H1 (cell line): ENCODE results near the gene CMC4. TPM values are rescaled to one million over a fixed set of nuclear protein-coding genes. Genes with fewer than 3 reads are reported as not detected.

Source experiments
- CTCF ChIA-PET: fragments of 300-600 bp; sonication (Branson Sonifier 250); formaldehyde crosslinking; loops from one replicate; lab custom pipeline; 2021; ENCODE audit not compliant: partially characterized antibody; lab: Charles Lee
- POLR2A ChIA-PET: fragments of 300-600 bp; sonication (Branson Sonifier 250); formaldehyde crosslinking; loops from one replicate; lab custom pipeline; 2021; ENCODE audit warnings: inconsistent platforms; ENCODE audit not compliant: partially characterized antibody; lab: Charles Lee
- DNase-seq, 2 experiments: peaks; one replicate each; pipeline versions ENCODE4 v3.0.0 to v3.0.0-alpha.2; 2010 to 2022; ENCODE audit warnings: low spot score in 2 of 2, low read depth in 1 of 2, mixed read lengths in 1 of 2
- FAIRE-seq: peaks from 2 replicates; lab custom pipeline; 2011; peaks lifted over from hg19 to GRCh38; lab: Jason Lieb, UNC
- H2AFZ ChIP-seq: 2 replicates; pipeline ENCODE4 v1.8.1; 2012; ENCODE audit warnings: low read length, inconsistent platforms
- H2AK5ac ChIP-seq: 2 replicates; pipeline ENCODE4 v1.6.1; 2013; ENCODE audit warnings: low read depth, low read length
- H2BK120ac ChIP-seq: replicated peaks from 2 replicates; pipeline ENCODE3; 2013; ENCODE audit warnings: low read depth, low read length, inconsistent platforms
- H2BK12ac ChIP-seq: 2 replicates; pipeline ENCODE4 v1.6.1; 2013; ENCODE audit warnings: low read depth, low read length
- H2BK15ac ChIP-seq: 2 replicates; pipeline ENCODE4 v1.6.1; 2013; ENCODE audit warnings: low read length
- H2BK20ac ChIP-seq: 2 replicates; pipeline ENCODE4 v1.6.1; 2013; ENCODE audit warnings: low read length
- H2BK5ac ChIP-seq: 2 replicates; pipeline ENCODE4 v1.6.1; 2013; ENCODE audit warnings: low read depth, low read length
- H3K14ac ChIP-seq: 2 replicates; pipeline ENCODE4 v1.6.1; 2013; ENCODE audit warnings: inconsistent platforms; ENCODE audit not compliant: insufficient read length
- H3K18ac ChIP-seq: 2 replicates; pipeline ENCODE4 v1.6.1; 2013; ENCODE audit warnings: low read length; ENCODE audit errors: extremely low read depth
- H3K23ac ChIP-seq: 2 replicates; pipeline ENCODE4 v1.6.1; 2013; ENCODE audit warnings: inconsistent platforms; ENCODE audit not compliant: insufficient read length
- H3K23me2 ChIP-seq: 2 replicates; pipeline ENCODE4 v1.6.1; 2013; ENCODE audit warnings: low read depth, low read length
- H3K27ac ChIP-seq: 2 replicates; pipeline ENCODE4 v1.6.1; 2011; ENCODE audit warnings: low read depth, low read length, inconsistent platforms
- H3K27me3 ChIP-seq, 4 experiments: replicated peaks in 1 of 4; 1 replicate in 1 of 4; 2 replicates in 3 of 4; pipeline versions ENCODE4 v1.6.1 to v1.8.1; 2011 to 2013; ENCODE audit warnings: low read length in 3 of 4, mild to moderate bottlenecking in 3 of 4, inconsistent platforms in 2 of 4, mixed read lengths in 2 of 4, moderate library complexity in 1 of 4; ENCODE audit not compliant: control insufficient read depth in 3 of 4, insufficient read depth in 3 of 4; ENCODE audit errors: extremely low read depth in 1 of 4
- H3K36me3 ChIP-seq, 4 experiments: 2 replicates each; pipeline versions ENCODE4 v1.6.1 to v1.8.1; 2011 to 2013; ENCODE audit warnings: mild to moderate bottlenecking in 4 of 4, low read length in 3 of 4, moderate library complexity in 2 of 4, control low read depth in 1 of 4, inconsistent platforms in 1 of 4; ENCODE audit not compliant: insufficient read depth in 4 of 4, control insufficient read depth in 2 of 4
- H3K4ac ChIP-seq: replicated peaks from 2 replicates; pipeline ENCODE3; 2013; ENCODE audit warnings: low read length, low read depth, mixed read lengths, inconsistent platforms; ENCODE audit not compliant: insufficient read length
- H3K4me1 ChIP-seq, 4 experiments: replicated peaks in 1 of 4; 1 replicate in 1 of 4; 2 replicates in 3 of 4; pipeline versions ENCODE4 v1.6.1 to v1.8.1; 2011 to 2013; ENCODE audit warnings: low read length in 3 of 4, inconsistent platforms in 2 of 4, mixed read lengths in 1 of 4; ENCODE audit not compliant: insufficient read depth in 4 of 4, control insufficient read depth in 3 of 4
- H3K4me2 ChIP-seq, 2 experiments: 2 replicates each; pipeline versions ENCODE4 v1.6.1 to v1.8.1; 2011 to 2013; ENCODE audit warnings: low read depth in 2 of 2, low read length in 2 of 2, control low read depth in 1 of 2, inconsistent platforms in 1 of 2, mild to moderate bottlenecking in 1 of 2; ENCODE audit not compliant: insufficient read depth in 1 of 2
- H3K4me3 ChIP-seq, 4 experiments: fragments of 200-600, 300-600 bp in 1 of 4; sonication (generic), shearing (Covaris generic), sonication (Bioruptor Twin) in 1 of 4; 2 replicates each; pipeline versions ENCODE4 v1.5.1 to v1.8.1; 2011 to 2016; ENCODE audit warnings: low read length in 4 of 4, low read depth in 3 of 4, control low read depth in 2 of 4, inconsistent platforms in 2 of 4, mild to moderate bottlenecking in 2 of 4, mixed read lengths in 1 of 4, moderate library complexity in 1 of 4; ENCODE audit not compliant: insufficient read depth in 2 of 4; ENCODE audit errors: extremely low read depth in 1 of 4
- H3K56ac ChIP-seq: replicated peaks from 2 replicates; pipeline ENCODE3; 2013; ENCODE audit warnings: low read depth, mild to moderate bottlenecking, mixed read lengths, low read length, inconsistent platforms; ENCODE audit not compliant: insufficient read length
- H3K79me1 ChIP-seq: 2 replicates; pipeline ENCODE4 v1.6.1; 2013; ENCODE audit warnings: low read depth, low read length, control low read depth
- H3K79me2 ChIP-seq, 2 experiments: 2 replicates each; pipeline versions ENCODE4 v1.6.1 to v1.8.1; 2012 to 2013; ENCODE audit warnings: low read length in 2 of 2, mild to moderate bottlenecking in 2 of 2, inconsistent platforms in 1 of 2; ENCODE audit not compliant: insufficient read depth in 2 of 2, control insufficient read depth in 1 of 2
- H3K9ac ChIP-seq, 4 experiments: replicated peaks in 1 of 4; 1 replicate in 1 of 4; 2 replicates in 3 of 4; pipeline versions ENCODE4 v1.6.1 to v1.8.1; 2011 to 2013; ENCODE audit warnings: low read depth in 3 of 4, low read length in 3 of 4, control low read depth in 2 of 4, mild to moderate bottlenecking in 2 of 4, moderate library complexity in 2 of 4, inconsistent platforms in 1 of 4; ENCODE audit errors: extremely low read depth in 1 of 4
- H3K9me3 ChIP-seq, 2 experiments: 2 replicates each; pipeline versions ENCODE4 v1.6.1 to v1.8.1; 2012 to 2013; ENCODE audit warnings: mild to moderate bottlenecking in 2 of 2, moderate library complexity in 2 of 2, control low read depth in 1 of 2, inconsistent platforms in 1 of 2, low read depth in 1 of 2, low read length in 1 of 2, mixed read lengths in 1 of 2; ENCODE audit not compliant: insufficient read depth in 2 of 2
- H4K20me1 ChIP-seq, 2 experiments: replicated peaks in 1 of 2; 2 replicates each; pipeline versions ENCODE3 to v1.8.1; 2011 to 2013; ENCODE audit warnings: inconsistent platforms in 2 of 2, low read length in 2 of 2, mild to moderate bottlenecking in 1 of 2; ENCODE audit not compliant: insufficient read depth in 2 of 2, control insufficient read depth in 1 of 2
- H4K5ac ChIP-seq: 2 replicates; pipeline ENCODE4 v1.6.1; 2013; ENCODE audit warnings: low read length, low read depth, mixed read lengths, inconsistent platforms; ENCODE audit not compliant: insufficient read length
- H4K8ac ChIP-seq: 2 replicates; pipeline ENCODE4 v1.8.0; 2013; ENCODE audit warnings: mild to moderate bottlenecking, moderate library complexity, low read length, inconsistent platforms; ENCODE audit not compliant: insufficient read depth; ENCODE audit errors: extremely low read depth
- H4K91ac ChIP-seq: replicated peaks from 2 replicates; pipeline ENCODE3; 2013; ENCODE audit warnings: low read length, mixed read lengths, inconsistent platforms; ENCODE audit not compliant: insufficient read length
- ASH2L ChIP-seq: fragments of 200-600, 300-600 bp; sonication (generic); IDR thresholded peaks from one replicate; pipeline ENCODE4 v1.7.1; 2017; ENCODE audit warnings: low read length
- CBX8 ChIP-seq: fragments of 300-800, 300-1000 bp; sonication (generic); IDR thresholded peaks from 2 replicates; pipeline ENCODE4 v1.7.1; 2016; ENCODE audit warnings: low read depth, low read length, borderline replicate concordance
- E2F6 ChIP-seq: IDR thresholded peaks from 2 replicates; pipeline ENCODE4 v1.6.1; 2012; ENCODE audit warnings: inconsistent platforms
- EZH2 ChIP-seq: fragments of 200-600 bp; sonication (generic); IDR thresholded peaks from 2 replicates; pipeline ENCODE4 v1.7.1; 2012; ENCODE audit warnings: low read depth, mild to moderate bottlenecking, moderate library complexity, low read length, inconsistent platforms; ENCODE audit not compliant: severe bottlenecking
- FOSL1 ChIP-seq: IDR thresholded peaks from 2 replicates; pipeline ENCODE4 v1.6.1; 2011; ENCODE audit warnings: mild to moderate bottlenecking, low read depth, low read length, moderate library complexity; ENCODE audit not compliant: insufficient read depth
- POU5F1 ChIP-seq: IDR thresholded peaks from 2 replicates; pipeline ENCODE4 v1.6.1; 2011; ENCODE audit warnings: low read depth, mild to moderate bottlenecking, low read length, moderate library complexity
- SAP30 ChIP-seq: fragments of 300-600 bp; sonication (generic); IDR thresholded peaks from 2 replicates; pipeline ENCODE4 v1.7.1; 2012; ENCODE audit warnings: low read length, moderate library complexity, mild to moderate bottlenecking, inconsistent platforms; ENCODE audit not compliant: insufficient read depth, insufficient replicate concordance
- SIX5 ChIP-seq: IDR thresholded peaks from 2 replicates; pipeline ENCODE4 v1.6.1; 2011; ENCODE audit warnings: mild to moderate bottlenecking, low read depth, low read length
- SP1 ChIP-seq: IDR thresholded peaks from 2 replicates; pipeline ENCODE4 v1.6.1; 2011; ENCODE audit warnings: low read depth, low read length
- TAF1 ChIP-seq: IDR thresholded peaks from 2 replicates; pipeline ENCODE4 v1.6.1; 2011; ENCODE audit warnings: mild to moderate bottlenecking, low read depth, low read length
- TBP ChIP-seq: IDR thresholded peaks from 2 replicates; pipeline ENCODE4 v1.6.1; 2011; ENCODE audit warnings: low read depth, low read length, improper control_type of control experiment
- WGBS, 2 experiments: shearing (Covaris generic) in 1 of 2; methylation state at CpG; one replicate each; pipeline versions ENCODE4 v1.1.6 to v1.1.7; 2013 to 2015; ENCODE audit warnings: low lambda C conversion rate in 2 of 2, mixed read lengths in 2 of 2, inconsistent platforms in 1 of 2, low coverage in 1 of 2, missing lambda C conversion rate in 1 of 2; ENCODE audit not compliant: insufficient replicate concordance in 2 of 2, insufficient coverage in 1 of 2, insufficient read length in 1 of 2; ENCODE audit errors: extremely low coverage in 1 of 2, missing lambda C conversion rate in 1 of 2; 5-methylcytosine and 5-hydroxymethylcytosine counted together
- polyA plus RNA-seq, 7 experiments: library from polyadenylated mRNA; depleted of rRNA in 3 of 7; stranded (reverse) in 5 of 7; unstranded in 2 of 7; fragments of >200 nt in 5 of 7; fragments of 200-250 nt in 2 of 7; gene quantifications; 1 replicate in 5 of 7; 2 replicates in 1 of 7; 4 replicates in 1 of 7; pipeline versions ENCODE4 v1.2.1 to v1.2.3, GENCODE V29; 2011 to 2013; ENCODE audit warnings: missing spikeins in 2 of 7, mixed read lengths in 2 of 7
- total RNA-seq: library from RNA; stranded (reverse); fragmentation: NEBNext Ultra II Directional; extraction: Animal tissue kit (Norgen Biotek cat#: 25700); gene quantifications from 2 replicates; pipeline ENCODE4 v1.2.1, GENCODE V29; 2021

Gene CMC4
- total and polyA plus RNA-seq, 2 of the 8 experiments (the other 6 are each of a cell fraction or from before 2014, with no cell fraction given): 6.0 to 8.8 TPM

GRCh38 chrX:155026420-155026726, 44.6 kb downstream of the CMC4 start:
- DNase-seq (no peak), FAIRE-seq (no peak)
- H3K36me3 ChIP-seq: no peaks in the 10 kb centered on the region
- H3K23ac ChIP-seq: no peak overlapping the region
- no peak overlapping the region for H3K14ac ChIP-seq
- WGBS, 2 experiments: 5% methylated on average over 7 of the region's 16 CpGs; no CpG with 5 or more reads in 1 of the 2 experiments
- no peak overlapping the region for H3K56ac ChIP-seq
- H3K9ac ChIP-seq: peak overlapping the region in 3 of 4 experiments; percentile 12 to 64 (median 48); a peak in 4 of 7 replicates
- H3K4ac ChIP-seq: no peak overlapping the region
- no peak overlapping the region; the same call in 1 of the 2 replicates for H2AFZ ChIP-seq
- peaks cover 3% of the 10 kb centered on the region; the same call in 1 of the 2 replicates for H3K23me2 ChIP-seq
- no peak overlapping the region for H2BK5ac ChIP-seq
- peaks cover 0 to 22% of the 10 kb centered on the region in 2 experiments; a peak in 2 of 4 replicates for H3K79me2 ChIP-seq
- no peak overlapping the region for H3K18ac ChIP-seq
- H3K4me1 ChIP-seq: peaks cover 0 to 3% (median under 1%) of the 10 kb centered on the region in 4 experiments; a peak in 2 of 7 replicates
- H2AK5ac ChIP-seq: no peak overlapping the region
- ChIA-PET POLR2A (interaction anchor here (1.0 kb wide), 1 partner anchor 9 kb away, joined by 7 read pairs; no protein-coding TSS in a partner anchor), CTCF (interaction anchor here (1.0 kb wide), 1 partner anchor 62 kb away, joined by 5 read pairs; no protein-coding TSS in a partner anchor)
- H4K5ac ChIP-seq: peak overlapping the region; percentile 76
- no peak overlapping the region for H3K27ac ChIP-seq
- H3K27me3 ChIP-seq: no peaks in the 10 kb centered on the region
- H4K8ac ChIP-seq: no peak overlapping the region
- no peaks in the 10 kb centered on the region for H4K20me1 ChIP-seq
- no peak overlapping the region for H2BK120ac ChIP-seq
- no peak overlapping the region for H2BK15ac ChIP-seq
- no peaks in the 10 kb centered on the region for H3K9me3 ChIP-seq
- H4K91ac ChIP-seq: no peak overlapping the region
- H3K4me3 ChIP-seq: peak overlapping the region; percentile 46 to 90 (median 82)
- H3K4me2 ChIP-seq: peak overlapping the region; percentile 49
- H2BK20ac ChIP-seq: no peak overlapping the region
- no peaks in the 10 kb centered on the region for H3K79me1 ChIP-seq
- no peak overlapping the region for H2BK12ac ChIP-seq
- TF ChIP-seq FOSL1 (no peak), CBX8 (no peak), SP1 (no peak), SIX5 (no peak), E2F6 (no peak), TBP (no peak), EZH2 (no peak), SAP30 (no peak), POU5F1 (no peak), TAF1 (no peak), ASH2L (no peak)
